HG03558 (cell line): ENCODE results near the gene ZMPSTE24.
"Not testable (repeated sequence)": the region's sequence is repeated elsewhere in the genome, so short reads cannot be mapped to it uniquely, and the experiment has no call there.

Experiments used
- ATAC-seq: cut with Tn5 transposase; IDR thresholded peaks from one replicate; pipeline ENCODE4 v1.9.1; 2021; ENCODE audit warnings: moderate number of reproducible peaks; ENCODE audit not compliant: unreplicated experiment; ENCODE audit errors: extremely low read depth

ZMPSTE24 gene

GRCh38 chr1:40315795-40316594 lies 58.0 kb downstream of the ZMPSTE24 start:
- ATAC-seq: no peak

GRCh38 chr1:40316595-40317393 lies 58.8 kb downstream of the ZMPSTE24 start, which contains the start of gene COL9A2:
COL9A2 (minus strand) TSS chr1:40317286; CDS start chr1:40317197, 89 bp downstream.
- ATAC-seq: no peak

DNA sequence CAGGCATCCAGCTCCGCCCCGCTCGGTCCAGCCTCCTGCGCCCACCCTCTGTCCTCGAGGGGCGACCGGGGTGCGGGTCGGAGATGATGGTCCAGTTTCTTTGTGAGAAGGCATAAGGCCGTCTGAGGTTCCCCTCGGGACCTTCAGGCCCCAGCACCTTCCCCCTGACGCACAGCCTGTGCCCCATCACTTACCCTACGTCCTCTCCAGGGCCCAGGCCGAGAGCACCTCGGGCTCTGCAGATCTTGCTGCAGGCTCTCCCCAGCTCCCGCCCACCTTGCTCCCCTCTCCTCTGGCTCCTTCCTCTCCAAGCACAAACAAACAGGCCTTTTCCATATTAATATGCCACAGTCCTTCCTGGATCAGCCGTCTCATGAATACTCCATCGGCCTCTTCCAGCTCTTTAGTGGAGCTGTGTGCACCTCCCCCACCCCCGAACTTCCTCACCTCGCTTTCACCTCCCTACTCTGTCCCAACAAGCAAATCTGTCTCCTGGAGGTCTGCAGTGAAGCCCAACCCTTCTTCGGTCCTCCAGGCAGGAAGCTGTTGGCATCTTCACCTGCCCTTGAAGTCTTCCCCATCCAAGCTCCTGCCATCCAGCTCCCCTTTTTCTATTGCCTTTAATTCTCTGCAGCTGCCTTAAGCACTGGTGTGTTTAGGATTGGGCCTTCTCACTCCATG lies 59.5 kb downstream of the ZMPSTE24 start:
- ATAC-seq: no peak

DNA sequence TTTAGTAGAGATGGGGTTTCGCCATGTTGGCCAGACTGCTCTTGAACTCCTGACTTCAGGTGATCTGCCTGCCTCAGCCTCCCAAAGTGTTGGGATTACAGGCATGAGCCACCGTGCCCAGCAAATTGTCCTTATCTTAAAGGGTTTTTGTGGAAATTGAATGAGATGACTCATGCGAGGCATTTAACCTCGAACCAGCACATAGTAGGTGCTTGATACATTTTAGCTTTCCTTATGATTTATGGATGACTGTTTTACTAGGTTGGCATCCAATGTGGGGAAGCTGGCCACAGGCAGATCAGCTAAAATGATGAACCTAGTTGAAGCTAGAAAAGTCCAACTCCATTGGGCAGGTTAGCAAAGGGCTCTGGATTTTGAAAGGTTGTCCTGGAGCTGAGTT lies 60.4 kb downstream of the ZMPSTE24 start:
- ATAC-seq: no peak

DNA sequence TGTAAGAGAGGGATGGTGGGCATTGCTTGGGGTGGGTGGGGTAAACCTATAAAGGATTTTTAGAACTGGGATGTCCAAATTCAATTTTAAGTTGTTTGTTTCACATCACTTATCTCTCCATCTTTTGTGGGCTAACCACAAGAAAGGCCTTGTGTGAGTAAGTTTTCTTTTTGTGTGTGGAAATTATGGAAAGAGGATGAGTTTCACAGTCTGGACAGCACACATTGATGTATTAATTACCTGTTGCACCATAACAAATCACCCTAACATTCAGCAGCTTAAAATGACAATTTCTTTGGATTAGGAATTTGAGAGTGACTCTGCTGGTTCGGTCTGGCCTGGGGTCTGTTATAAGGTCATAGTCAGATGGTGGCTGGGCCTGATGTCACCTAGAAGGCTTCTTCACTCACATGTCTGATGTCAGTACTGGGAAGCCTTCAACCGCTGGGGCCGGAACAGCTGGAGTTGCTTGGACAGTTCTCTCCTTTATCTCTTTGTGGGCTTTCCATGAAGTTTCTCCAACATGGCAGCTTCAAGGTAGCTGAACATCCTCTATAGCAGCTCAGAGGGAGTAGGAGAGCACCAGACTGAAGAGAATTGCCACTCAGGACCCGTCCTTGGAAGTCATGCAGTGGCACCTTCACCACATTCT lies 61.1 kb downstream of the ZMPSTE24 start:
- no peak for ATAC-seq

DNA sequence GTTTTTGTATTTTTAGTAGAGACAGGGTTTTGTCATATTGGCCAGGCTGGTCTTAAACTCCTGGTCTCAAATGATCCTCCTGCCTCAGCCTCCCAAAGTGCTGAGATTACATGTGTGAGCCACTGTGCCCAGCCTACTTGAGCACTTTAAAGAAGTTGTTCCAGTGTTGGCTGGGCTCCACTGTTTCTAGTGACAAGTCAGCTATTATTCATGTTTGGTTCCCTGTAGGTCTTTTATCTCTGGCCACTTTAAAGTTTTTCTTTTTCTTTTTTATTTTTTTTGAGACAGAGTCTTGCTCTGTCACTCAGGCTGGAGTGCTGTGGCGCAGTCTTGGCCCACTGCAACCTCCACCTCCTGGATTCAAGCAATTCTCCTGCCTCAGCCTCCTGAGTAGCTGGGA lies 73.4 kb downstream of the ZMPSTE24 start:
- ATAC-seq: not testable (repeated sequence)

GRCh38 chr1:40332695-40333094 lies 74.7 kb downstream of the ZMPSTE24 start:
- ATAC-seq: no peak

DNA sequence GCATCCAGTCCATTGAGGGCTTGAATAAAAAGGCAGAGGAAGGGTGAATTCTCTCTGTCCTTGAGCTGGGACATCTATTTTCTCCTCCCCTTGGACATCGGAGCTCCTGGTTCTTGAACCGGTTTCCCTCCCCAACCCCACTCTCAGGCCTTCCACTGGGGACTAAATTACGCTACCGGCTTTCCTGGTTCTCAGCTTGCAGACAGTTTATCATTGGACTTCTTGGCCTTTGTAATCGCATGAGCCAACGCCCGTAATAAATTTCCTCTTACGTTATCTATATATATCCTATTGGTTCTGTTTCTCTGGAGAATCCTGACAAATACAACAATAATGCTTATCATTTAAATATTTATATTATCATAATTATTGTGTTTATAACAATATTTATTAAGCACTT lies 79.4 kb downstream of the ZMPSTE24 start:
- no peak for ATAC-seq

GRCh38 chr1:40338745-40339419 lies 80.8 kb downstream of the ZMPSTE24 start:
- no peak for ATAC-seq

DNA sequence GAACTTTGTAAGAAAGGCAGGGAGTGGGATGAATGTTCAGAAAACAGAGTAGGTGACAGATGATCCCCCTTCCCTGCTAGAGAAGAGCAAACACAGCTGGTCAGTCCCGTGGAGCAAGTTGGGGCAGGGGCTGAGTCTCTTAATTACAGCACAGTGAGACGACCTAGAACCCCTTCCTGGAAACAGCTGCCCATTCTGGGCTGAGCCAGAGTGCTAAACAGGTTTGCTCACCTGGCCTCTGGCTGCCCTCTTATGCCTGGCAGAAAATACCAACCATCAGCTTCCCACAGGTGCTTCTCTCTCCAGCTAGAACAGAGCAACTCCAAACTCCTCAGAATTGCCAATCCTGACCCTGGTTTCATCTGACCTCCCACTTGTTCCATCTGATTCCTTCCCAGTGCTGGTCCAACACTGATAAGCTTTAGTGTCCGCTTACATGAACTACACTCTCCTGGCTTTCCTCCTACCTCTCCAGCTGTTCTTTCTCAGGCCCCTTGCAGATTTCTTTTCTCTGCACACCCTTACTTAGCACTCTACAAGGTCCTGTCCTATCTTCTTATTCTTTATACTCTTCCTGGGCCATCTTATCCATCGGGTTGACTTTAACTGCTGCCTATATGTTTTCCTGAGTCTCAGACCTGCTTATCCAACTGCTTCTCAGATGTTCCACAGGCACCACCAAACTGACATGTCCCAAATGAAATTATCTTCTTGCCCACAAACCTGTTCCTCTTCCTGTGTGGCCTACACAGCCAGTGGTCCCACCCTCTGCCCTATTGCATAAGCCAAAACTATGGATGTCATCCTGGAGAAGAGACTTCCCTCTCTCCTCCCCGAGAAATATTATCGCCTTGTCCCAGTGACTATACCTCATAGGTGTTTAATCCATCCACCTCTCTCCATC lies 81.6 kb downstream of the ZMPSTE24 start:
- ATAC-seq: no peak

DNA sequence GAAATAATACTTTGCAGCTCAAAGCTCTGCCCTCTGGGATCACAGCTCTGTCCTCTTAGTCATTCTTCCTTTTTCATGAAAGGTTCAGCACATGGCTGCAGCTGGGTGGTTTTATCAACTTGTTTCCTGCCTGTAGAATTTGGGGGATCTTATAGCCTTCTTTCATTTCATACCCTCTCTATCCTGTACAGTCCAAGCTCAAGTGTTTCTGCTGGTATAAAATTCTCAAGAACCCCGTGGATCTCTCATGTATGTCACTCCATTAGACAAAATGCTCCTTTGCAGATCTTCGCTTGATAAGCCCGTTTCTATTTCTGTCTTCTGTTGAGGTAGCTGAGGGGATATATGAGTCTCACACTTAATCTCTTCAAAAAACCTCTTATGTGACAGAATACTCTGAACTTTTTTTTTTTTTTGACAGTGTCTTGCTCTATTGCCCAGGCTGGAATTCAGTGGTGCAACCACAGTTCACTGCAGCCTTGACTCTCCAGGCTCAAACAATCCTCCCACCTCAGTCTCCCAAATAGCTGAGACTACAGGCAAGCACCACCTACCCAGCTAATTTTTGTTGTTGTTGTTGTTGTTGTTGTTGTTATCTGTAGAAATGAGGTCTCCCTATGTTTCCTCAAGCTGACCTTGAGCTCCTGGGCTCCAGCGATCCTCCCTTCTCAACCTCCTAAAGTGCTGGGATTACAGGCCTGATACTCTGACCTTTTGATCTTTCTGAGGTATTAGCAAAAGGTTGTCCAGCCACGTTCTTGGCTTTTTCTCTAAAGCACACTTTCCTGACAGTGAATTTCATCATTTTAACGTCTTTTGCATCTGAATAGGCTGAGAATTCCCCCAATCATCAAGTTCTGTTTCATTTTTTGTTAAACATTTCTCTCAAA lies 83.7 kb downstream of the ZMPSTE24 start:
- no peak for ATAC-seq

DNA sequence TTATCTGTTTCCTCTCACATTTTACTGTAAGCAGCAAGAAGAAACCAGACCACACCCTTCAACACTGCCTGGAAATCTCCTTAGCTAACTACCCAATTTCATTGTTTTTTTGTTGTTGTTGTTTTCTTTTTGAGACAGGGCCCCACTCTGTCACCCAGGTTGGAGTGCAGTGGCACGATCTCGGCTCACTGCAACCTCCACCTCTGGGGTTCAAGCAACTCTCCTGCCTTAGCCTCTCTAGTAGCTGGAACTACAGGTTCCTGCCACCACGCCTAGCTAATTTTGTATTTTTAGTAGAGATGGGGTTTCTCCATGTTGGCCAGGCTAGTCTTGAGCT lies 84.3 kb downstream of the ZMPSTE24 start:
- not testable (repeated sequence) for ATAC-seq
